ENCODE measurements around the gene CCDC89.

DNA sequence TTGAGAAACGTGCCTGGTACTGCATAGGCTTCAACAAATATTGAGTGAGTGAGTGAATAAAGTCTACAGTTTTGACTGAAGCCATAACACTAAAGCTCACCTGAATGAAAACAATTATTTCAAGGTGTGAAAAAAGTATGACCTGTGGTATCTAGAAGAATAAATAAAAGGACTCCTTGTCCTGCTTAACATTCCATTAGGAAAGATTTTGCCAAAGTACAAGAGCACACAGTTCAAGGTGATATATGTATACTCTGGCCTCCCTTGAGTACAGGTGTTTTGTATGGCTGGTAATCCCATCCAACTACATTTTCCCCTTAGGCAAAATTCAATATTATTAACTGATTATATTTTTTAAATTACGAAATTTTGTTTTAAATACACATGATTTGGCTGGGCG lies 19.3 kb downstream of the CCDC89 start:
- TF ChIP-seq, protein P1, sequence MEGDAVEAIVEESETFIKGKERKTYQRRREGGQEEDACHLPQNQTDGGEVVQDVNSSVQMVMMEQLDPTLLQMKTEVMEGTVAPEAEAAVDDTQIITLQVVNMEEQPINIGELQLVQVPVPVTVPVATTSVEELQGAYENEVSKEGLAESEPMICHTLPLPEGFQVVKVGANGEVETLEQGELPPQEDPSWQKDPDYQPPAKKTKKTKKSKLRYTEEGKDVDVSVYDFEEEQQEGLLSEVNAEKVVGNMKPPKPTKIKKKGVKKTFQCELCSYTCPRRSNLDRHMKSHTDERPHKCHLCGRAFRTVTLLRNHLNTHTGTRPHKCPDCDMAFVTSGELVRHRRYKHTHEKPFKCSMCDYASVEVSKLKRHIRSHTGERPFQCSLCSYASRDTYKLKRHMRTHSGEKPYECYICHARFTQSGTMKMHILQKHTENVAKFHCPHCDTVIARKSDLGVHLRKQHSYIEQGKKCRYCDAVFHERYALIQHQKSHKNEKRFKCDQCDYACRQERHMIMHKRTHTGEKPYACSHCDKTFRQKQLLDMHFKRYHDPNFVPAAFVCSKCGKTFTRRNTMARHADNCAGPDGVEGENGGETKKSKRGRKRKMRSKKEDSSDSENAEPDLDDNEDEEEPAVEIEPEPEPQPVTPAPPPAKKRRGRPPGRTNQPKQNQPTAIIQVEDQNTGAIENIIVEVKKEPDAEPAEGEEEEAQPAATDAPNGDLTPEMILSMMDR (IDR thresholded peaks at IDR 0.05), result no peak
- TF ChIP-seq POLR2A (IDR thresholded peaks at IDR 0.05) (no peak), EP300 (IDR thresholded peaks at IDR 0.05) (no peak)

Data from tibial nerve (tissue), 4 donors.